Left lung (tissue), 10 donors: ENCODE measurements around the gene PTTG1IP. TPM values are rescaled to one million over a fixed set of nuclear protein-coding genes. Genes with fewer than 3 reads are reported as not detected.
A peak's percentile ranks its signal among the peaks of the same experiment; 100 is the strongest.

ENCODE experiments used
- ATAC-seq: fragments of 200-7000 bp; cut with Tn5 transposase; one replicate; pipeline ENCODE4 v1.9.1; 2020; ENCODE audit warnings: moderate library complexity
- DNase-seq, 4 donors: peaks; one replicate each; pipeline ENCODE4 v3.0.0-alpha.2; 2013 to 2020
- H3K27ac ChIP-seq, 2 donors: fragments of 200-600 bp; sonication (generic) in 1 of 2; one replicate each; pipeline versions ENCODE4 v1.5.0 to v1.8.0; 2020 to 2021
- H3K27me3 ChIP-seq, 2 donors: fragments of 200-600 bp; sonication (generic) in 1 of 2; one replicate each; pipeline versions ENCODE4 v1.5.0 to v1.8.0; 2020 to 2021
- H3K36me3 ChIP-seq, 2 donors: fragments of 200-600 bp; sonication (generic) in 1 of 2; one replicate each; pipeline versions ENCODE4 v1.5.0 to v1.8.0; 2020 to 2021
- H3K4me1 ChIP-seq, 2 donors: fragments of 200-600 bp; one replicate each; pipeline ENCODE4 v1.8.0; 2021
- H3K4me3 ChIP-seq, 2 donors: fragments of 200-600 bp; sonication (generic) in 1 of 2; one replicate each; pipeline versions ENCODE4 v1.5.0 to v1.8.0; 2020 to 2021; ENCODE audit warnings: mild to moderate bottlenecking in 1 of 2
- H3K9me3 ChIP-seq, 2 donors: fragments of 200-600 bp; sonication (generic) in 1 of 2; one replicate each; pipeline versions ENCODE4 v1.5.0 to v1.8.0; 2020 to 2021
- CTCF ChIP-seq, 2 donors: fragments of 200-600 bp; sonication (generic) in 1 of 2; IDR thresholded peaks; one replicate each; pipeline versions ENCODE4 v1.5.0 to v1.8.0; 2021; ENCODE audit warnings: antibody characterized with exemption in 2 of 2
- intact Hi-C, 2 donors: fragments of 100-400 bp; cut with DNase I; formaldehyde crosslinking; loops; one replicate each; pipeline versions ENCODE4 v1.11.2 to v1.14.2; 2022
- polyA plus RNA-seq, 6 donors: library from polyadenylated mRNA; unstranded; fragments of 120-200 nt; gene quantifications; one replicate each; pipeline ENCODE4 v1.2.1, GENCODE V29; 2013; ENCODE audit not compliant: insufficient read length in 6 of 6
- total RNA-seq, 2 donors: library from RNA; stranded (reverse); fragmentation: NEBNext Ultra II Directional; extraction: Animal tissue kit (Norgen Biotek cat#: 25700); gene quantifications; one replicate each; pipeline ENCODE4 v1.2.1, GENCODE V29; 2021
- donor health status: DM: no; HTN: yes; CAD: no.
- donor health status: DM: no; HTN: no; CAD: no.

PTTG1IP gene
- total and polyA plus RNA-seq, 8 donors = 195 to 263 (median 217) TPM

GRCh38 chr21:44865561-44866280 is 7.8 kb downstream of the PTTG1IP start:
- peaks cover 0 to 47% of the 10 kb centered on the region in 2 donors for H3K36me3 ChIP-seq
- intact Hi-C loops = no loop called here
- peak overlapping the region; percentile 65 to 71 for H3K27ac ChIP-seq
- H3K4me3 ChIP-seq = no peak overlapping the region
- peaks cover 42 to 62% of the 10 kb centered on the region in 2 donors for H3K4me1 ChIP-seq
- ATAC-seq (peak; percentile 73), DNase-seq (peak in 1 of 4 donors; percentile 51)
- H3K27me3 ChIP-seq = no peaks in the 10 kb centered on the region
- no peaks in the 10 kb centered on the region for H3K9me3 ChIP-seq
- TF ChIP-seq CTCF (IDR thresholded peaks at IDR 0.05) = no peak

GRCh38 chr21:44862869-44863685 is 10.4 kb downstream of the PTTG1IP start:
- no peak overlapping the region for H3K27ac ChIP-seq
- H3K4me3 ChIP-seq = no peak overlapping the region
- no peaks in the 10 kb centered on the region for H3K9me3 ChIP-seq
- no peak for TF ChIP-seq CTCF (IDR thresholded peaks at IDR 0.05)
- H3K36me3 ChIP-seq = peaks cover 0 to 73% of the 10 kb centered on the region in 2 donors
- intact Hi-C loops = no loop called here
- no peaks in the 10 kb centered on the region for H3K27me3 ChIP-seq
- DNase-seq (no peak), ATAC-seq (no peak)
- peaks cover 15 to 43% of the 10 kb centered on the region in 2 donors for H3K4me1 ChIP-seq

GRCh38 chr21:44858791-44859190 is 14.7 kb downstream of the PTTG1IP start:
- ATAC-seq (peak; percentile 71), DNase-seq (peak in 1 of 4 donors; percentile 59)
- no peak for TF ChIP-seq CTCF (IDR thresholded peaks at IDR 0.05)
- peaks cover 0 to 19% of the 10 kb centered on the region in 2 donors for H3K4me1 ChIP-seq
- no peak overlapping the region for H3K27ac ChIP-seq
- peaks cover 0 to 96% of the 10 kb centered on the region in 2 donors for H3K36me3 ChIP-seq
- intact Hi-C loops = no loop called here
- H3K27me3 ChIP-seq = no peaks in the 10 kb centered on the region
- no peaks in the 10 kb centered on the region for H3K9me3 ChIP-seq
- no peak overlapping the region for H3K4me3 ChIP-seq

GRCh38 chr21:44858291-44858690 is 15.2 kb downstream of the PTTG1IP start:
- Histone ChIP-seq H3K4me3 (no peak overlapping the region), H3K27me3 (no peaks in the 10 kb centered on the region), H3K4me1 (peaks cover 0 to 19% of the 10 kb centered on the region in 2 donors), H3K27ac (no peak overlapping the region), H3K9me3 (no peaks in the 10 kb centered on the region), H3K36me3 (peaks cover 0 to 96% of the 10 kb centered on the region in 2 donors)
- intact Hi-C loops = no loop called here
- DNase-seq (peak in 1 of 4 donors; percentile 57), ATAC-seq (peak; percentile 6)
- TF ChIP-seq CTCF (IDR thresholded peaks at IDR 0.05) = no peak
